Measurements from ENCODE around the gene ACTL9. TPM values are rescaled to one million over a fixed set of nuclear protein-coding genes. Genes with fewer than 3 reads are reported as not detected.

The ACTL9 gene
- total RNA-seq, 1 donor from 2014 or later = not detected

DNA sequence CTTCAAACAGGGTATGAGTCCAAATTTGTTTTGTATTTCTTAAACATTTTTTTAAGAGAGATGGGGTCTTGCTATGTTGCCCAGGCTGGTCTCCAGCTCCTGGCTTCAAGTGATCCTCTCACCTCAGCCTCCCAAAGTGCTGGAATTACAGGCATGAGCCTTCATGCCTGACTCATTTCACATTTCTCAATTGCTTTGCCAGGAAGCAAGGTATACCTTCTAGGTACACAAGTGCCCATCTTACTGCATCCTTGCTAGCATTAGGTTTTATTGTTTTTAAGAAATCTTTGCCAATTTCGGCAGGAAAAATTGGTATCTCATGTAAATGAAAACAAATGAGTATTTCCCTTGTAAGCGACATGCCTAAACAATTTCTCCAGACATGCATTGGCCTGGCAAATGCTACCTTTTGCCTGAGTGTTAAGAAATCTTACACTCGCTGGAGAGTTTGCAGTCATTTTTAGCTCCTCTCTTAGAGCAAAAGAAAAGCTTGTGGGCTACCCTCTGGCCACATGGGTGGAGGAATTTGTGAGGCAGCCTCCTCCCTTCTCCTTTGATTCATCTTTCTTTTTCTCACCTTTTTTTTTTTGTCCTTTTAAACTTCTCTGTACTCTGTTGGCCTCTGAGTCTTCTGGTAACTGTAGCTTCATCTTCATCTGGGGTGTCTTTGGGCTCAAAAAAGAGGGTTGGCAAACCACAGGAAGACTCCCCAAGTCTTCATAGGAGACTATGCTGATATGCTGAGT is 33.0 kb downstream of the ACTL9 start:
- DNase-seq (ENCODE audit: low read depth) = no peak
- Histone ChIP-seq H3K9me3 (ENCODE audit: insufficient read depth, low read depth, low read length) (no peaks in the 10 kb centered on the region), H3K36me3 (ENCODE audit: insufficient read depth, low read length) (no peaks in the 10 kb centered on the region), H3K27me3 (ENCODE audit: insufficient read depth, low read length) (peaks cover 2% of the 10 kb centered on the region), H3K4me3 (ENCODE audit: insufficient read depth, low read depth, low read length) (no peak overlapping the region), H3K27ac (ENCODE audit: low read depth, low read length) (no peak overlapping the region), H3K79me2 (ENCODE audit: insufficient read depth, low read length) (no peaks in the 10 kb centered on the region), H2AFZ (ENCODE audit: low read depth, low read length) (no peak overlapping the region), H3K9ac (ENCODE audit: low read length) (no peak overlapping the region), H4K20me1 (ENCODE audit: insufficient read depth, low read length) (no peaks in the 10 kb centered on the region), H3K4me2 (ENCODE audit: low read length) (no peak overlapping the region), H3K4me1 (ENCODE audit: insufficient read depth, low read length) (no peaks in the 10 kb centered on the region)
- H3K27ac Mint-ChIP-seq (ENCODE audit: unreplicated experiment) = no peak overlapping the region
- no peaks in the 10 kb centered on the region for H3K4me1 Mint-ChIP-seq (ENCODE audit: low read depth, unreplicated experiment)
- no peaks in the 10 kb centered on the region for H3K27me3 Mint-ChIP-seq (ENCODE audit: low read depth, unreplicated experiment)
- no peak for FAIRE-seq
- TF ChIP-seq, protein P1, sequence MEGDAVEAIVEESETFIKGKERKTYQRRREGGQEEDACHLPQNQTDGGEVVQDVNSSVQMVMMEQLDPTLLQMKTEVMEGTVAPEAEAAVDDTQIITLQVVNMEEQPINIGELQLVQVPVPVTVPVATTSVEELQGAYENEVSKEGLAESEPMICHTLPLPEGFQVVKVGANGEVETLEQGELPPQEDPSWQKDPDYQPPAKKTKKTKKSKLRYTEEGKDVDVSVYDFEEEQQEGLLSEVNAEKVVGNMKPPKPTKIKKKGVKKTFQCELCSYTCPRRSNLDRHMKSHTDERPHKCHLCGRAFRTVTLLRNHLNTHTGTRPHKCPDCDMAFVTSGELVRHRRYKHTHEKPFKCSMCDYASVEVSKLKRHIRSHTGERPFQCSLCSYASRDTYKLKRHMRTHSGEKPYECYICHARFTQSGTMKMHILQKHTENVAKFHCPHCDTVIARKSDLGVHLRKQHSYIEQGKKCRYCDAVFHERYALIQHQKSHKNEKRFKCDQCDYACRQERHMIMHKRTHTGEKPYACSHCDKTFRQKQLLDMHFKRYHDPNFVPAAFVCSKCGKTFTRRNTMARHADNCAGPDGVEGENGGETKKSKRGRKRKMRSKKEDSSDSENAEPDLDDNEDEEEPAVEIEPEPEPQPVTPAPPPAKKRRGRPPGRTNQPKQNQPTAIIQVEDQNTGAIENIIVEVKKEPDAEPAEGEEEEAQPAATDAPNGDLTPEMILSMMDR (IDR thresholded peaks at IDR 0.05; ENCODE audit: insufficient read depth, low read depth, low read length) = no peak
- TF ChIP-seq EZH2 (IDR thresholded peaks at IDR 0.05; ENCODE audit: insufficient read depth, low read length) = no peak
- H3K4me3 Mint-ChIP-seq (ENCODE audit: unreplicated experiment) = no peak overlapping the region
- H3K36me3 Mint-ChIP-seq (ENCODE audit: low read depth, unreplicated experiment) = no peaks in the 10 kb centered on the region
- peaks cover 13% of the 10 kb centered on the region for H3K9me3 Mint-ChIP-seq (ENCODE audit: unreplicated experiment)

GRCh38 chr19:8664671-8665057 is 33.9 kb downstream of the ACTL9 start:
- Histone ChIP-seq H2AFZ (ENCODE audit: low read depth, low read length) (no peak overlapping the region), H4K20me1 (ENCODE audit: insufficient read depth, low read length) (no peaks in the 10 kb centered on the region), H3K9ac (ENCODE audit: low read length) (no peak overlapping the region), H3K4me1 (ENCODE audit: insufficient read depth, low read length) (no peaks in the 10 kb centered on the region), H3K36me3 (ENCODE audit: insufficient read depth, low read length) (no peaks in the 10 kb centered on the region), H3K27me3 (ENCODE audit: insufficient read depth, low read length) (peaks cover 2% of the 10 kb centered on the region), H3K79me2 (ENCODE audit: insufficient read depth, low read length) (no peaks in the 10 kb centered on the region), H3K4me2 (ENCODE audit: low read length) (no peak overlapping the region), H3K27ac (ENCODE audit: low read depth, low read length) (no peak overlapping the region), H3K9me3 (ENCODE audit: insufficient read depth, low read depth, low read length) (no peaks in the 10 kb centered on the region), H3K4me3 (ENCODE audit: insufficient read depth, low read depth, low read length) (no peak overlapping the region)
- H3K4me3 Mint-ChIP-seq (ENCODE audit: unreplicated experiment) = no peak overlapping the region
- H3K27me3 Mint-ChIP-seq (ENCODE audit: low read depth, unreplicated experiment) = no peaks in the 10 kb centered on the region
- no peak for TF ChIP-seq EZH2 (IDR thresholded peaks at IDR 0.05; ENCODE audit: insufficient read depth, low read length)
- TF ChIP-seq, protein P1 (IDR thresholded peaks at IDR 0.05; ENCODE audit: insufficient read depth, low read depth, low read length) = no peak
- H3K36me3 Mint-ChIP-seq (ENCODE audit: low read depth, unreplicated experiment) = no peaks in the 10 kb centered on the region
- H3K9me3 Mint-ChIP-seq (ENCODE audit: unreplicated experiment) = peaks cover 12% of the 10 kb centered on the region
- H3K27ac Mint-ChIP-seq (ENCODE audit: unreplicated experiment) = no peak overlapping the region
- FAIRE-seq (no peak), DNase-seq (ENCODE audit: low read depth) (no peak)
- no peaks in the 10 kb centered on the region for H3K4me1 Mint-ChIP-seq (ENCODE audit: low read depth, unreplicated experiment)
